ENCODE data around the gene NTRK2. TPM values are rescaled to one million over a fixed set of nuclear protein-coding genes. Genes with fewer than 3 reads are reported as not detected.
A peak's percentile ranks its signal among the peaks of the same experiment; 100 is the strongest.

The NTRK2 gene
- polyA plus RNA-seq (0.03 to 0.10 TPM (median 0.08 TPM) in 3 replicates), polyA minus RNA-seq (0.13 TPM in 2 of 3 replicates, not detected in the other)
- polyA plus RNA-seq (2011; ENCODE audit: low read depth) = 0.07 TPM
- 0.05 and 0.06 TPM in 2 replicates for polyA plus RNA-seq (2011; cell fraction: cytosol; rRNA removed)
- polyA plus RNA-seq (2011; cell fraction: nucleus; rRNA removed) = 0.11 and 0.15 TPM in 2 replicates
- polyA plus RNA-seq (2012; ENCODE audit: low replicate concordance) = 0.03 and 0.04 TPM in 2 replicates
- polyA minus RNA-seq (2011; cell fraction: cytosol; rRNA and poly(A)+ RNA removed) = not detected
- 0.11 and 0.39 TPM in 2 replicates for polyA minus RNA-seq (2011; cell fraction: nucleus; rRNA and poly(A)+ RNA removed)

DNA sequence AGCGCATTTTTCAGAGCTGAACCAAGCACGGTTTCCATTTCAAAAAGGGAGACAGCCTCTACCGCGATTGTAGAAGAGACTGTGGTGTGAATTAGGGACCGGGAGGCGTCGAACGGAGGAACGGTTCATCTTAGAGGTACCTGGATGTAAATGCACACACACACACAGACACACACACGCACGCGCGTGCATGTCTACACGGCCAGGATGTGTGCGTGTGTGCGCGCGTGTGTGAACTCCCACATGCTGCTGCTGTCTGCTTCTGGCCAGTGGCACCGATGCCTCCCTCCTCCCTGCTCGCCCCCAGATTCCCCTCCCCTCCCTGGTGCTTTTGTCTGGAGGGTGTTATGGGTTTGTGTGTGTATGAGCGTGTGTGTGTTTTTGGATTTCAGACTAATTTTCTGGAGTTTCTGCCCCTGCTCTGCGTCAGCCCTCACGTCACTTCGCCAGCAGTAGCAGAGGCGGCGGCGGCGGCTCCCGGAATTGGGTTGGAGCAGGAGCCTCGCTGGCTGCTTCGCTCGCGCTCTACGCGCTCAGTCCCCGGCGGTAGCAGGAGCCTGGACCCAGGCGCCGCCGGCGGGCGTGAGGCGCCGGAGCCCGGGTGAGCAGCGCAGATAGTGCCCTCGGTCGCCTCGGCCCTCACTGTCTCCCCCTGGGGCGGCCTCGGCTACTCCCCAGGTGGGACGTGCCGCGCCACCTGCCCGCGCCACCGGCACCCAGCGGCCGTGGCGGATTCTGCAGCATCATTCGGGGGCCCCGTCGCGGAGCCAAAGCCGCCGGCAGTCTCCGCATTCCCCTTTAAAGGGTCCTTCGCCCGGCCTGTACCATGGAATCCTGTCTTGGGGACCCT lies at the start of gene NTRK2:
Gene NTRK2 (plus strand): TSS at position 442 of the 850 bp plus-strand sequence. CDS start 1,020 bp downstream, outside the sequence.
- Histone ChIP-seq H3K4me1 (ENCODE audit: control insufficient read depth, extremely low read depth, insufficient read depth, low read length) (peaks cover 24% of the 10 kb centered on the region), H3K4me3 (ENCODE audit: control insufficient read depth in 2 of 3, extremely low read depth in 1 of 3, insufficient read depth in 2 of 3, low read depth in 1 of 3, low read length in 3 of 3) (peak within 1 kb of the TSS; percentile 26 to 74 (median 67)), H2AFZ (ENCODE audit: control insufficient read depth, low read length) (peak within 1 kb of the TSS; percentile 81), H4K20me1 (ENCODE audit: control insufficient read depth, extremely low read depth, insufficient read depth, low read length) (peaks cover 3% of the 10 kb centered on the region), H3K4me2 (ENCODE audit: control insufficient read depth, extremely low read depth, insufficient read depth, low read depth, low read length) (peak within 1 kb of the TSS; percentile 98), H3K9me3 (ENCODE audit: control insufficient read depth, low read depth, low read length) (peaks cover 3% of the 10 kb centered on the region), H3K36me3 (ENCODE audit: control insufficient read depth in 2 of 2, extremely low read depth in 1 of 2, insufficient read depth in 2 of 2, low read length in 2 of 2) (no peaks in the 10 kb centered on the region), H3K79me2 (ENCODE audit: control insufficient read depth, insufficient read depth, low read length) (no peaks in the 10 kb centered on the region), H3K9me1 (ENCODE audit: control insufficient read depth, extremely low read depth, insufficient read depth, low read length) (no peaks in the 10 kb centered on the region), H3K9ac (ENCODE audit: control insufficient read depth, extremely low read depth, insufficient read depth, low read length) (peak within 1 kb of the TSS; percentile 47), H3K27me3 (ENCODE audit: control insufficient read depth, extremely low read depth, insufficient read depth, low read length) (peaks cover 24% of the 10 kb centered on the region), H3K27ac (ENCODE audit: control insufficient read depth, insufficient read depth, low read length) (no peak within 1 kb of the TSS)
- FAIRE-seq (no peak), DNase-seq (ENCODE audit: low read depth, low spot score) (no peak)
- dilution Hi-C loops (cut with MboI; ENCODE audit: extremely low pct_ligation_motif_present, low sequenced_read_pairs) = no loop called here
- no peak for TF ChIP-seq EZH2 (IDR thresholded peaks at IDR 0.05; ENCODE audit: low read length)
- TF ChIP-seq, protein P1, sequence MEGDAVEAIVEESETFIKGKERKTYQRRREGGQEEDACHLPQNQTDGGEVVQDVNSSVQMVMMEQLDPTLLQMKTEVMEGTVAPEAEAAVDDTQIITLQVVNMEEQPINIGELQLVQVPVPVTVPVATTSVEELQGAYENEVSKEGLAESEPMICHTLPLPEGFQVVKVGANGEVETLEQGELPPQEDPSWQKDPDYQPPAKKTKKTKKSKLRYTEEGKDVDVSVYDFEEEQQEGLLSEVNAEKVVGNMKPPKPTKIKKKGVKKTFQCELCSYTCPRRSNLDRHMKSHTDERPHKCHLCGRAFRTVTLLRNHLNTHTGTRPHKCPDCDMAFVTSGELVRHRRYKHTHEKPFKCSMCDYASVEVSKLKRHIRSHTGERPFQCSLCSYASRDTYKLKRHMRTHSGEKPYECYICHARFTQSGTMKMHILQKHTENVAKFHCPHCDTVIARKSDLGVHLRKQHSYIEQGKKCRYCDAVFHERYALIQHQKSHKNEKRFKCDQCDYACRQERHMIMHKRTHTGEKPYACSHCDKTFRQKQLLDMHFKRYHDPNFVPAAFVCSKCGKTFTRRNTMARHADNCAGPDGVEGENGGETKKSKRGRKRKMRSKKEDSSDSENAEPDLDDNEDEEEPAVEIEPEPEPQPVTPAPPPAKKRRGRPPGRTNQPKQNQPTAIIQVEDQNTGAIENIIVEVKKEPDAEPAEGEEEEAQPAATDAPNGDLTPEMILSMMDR (optimal IDR thresholded peaks at IDR 0.05 in 1 of 3, IDR thresholded peaks at IDR 0.05 in 1 of 3, conservative IDR thresholded peaks at IDR 0.05 in 1 of 3; ENCODE audit: extremely low read depth in 1 of 3, insufficient read depth in 2 of 3, low read length in 3 of 3) = peak in 2 of 3 experiments; percentile 20 to 40

DNA sequence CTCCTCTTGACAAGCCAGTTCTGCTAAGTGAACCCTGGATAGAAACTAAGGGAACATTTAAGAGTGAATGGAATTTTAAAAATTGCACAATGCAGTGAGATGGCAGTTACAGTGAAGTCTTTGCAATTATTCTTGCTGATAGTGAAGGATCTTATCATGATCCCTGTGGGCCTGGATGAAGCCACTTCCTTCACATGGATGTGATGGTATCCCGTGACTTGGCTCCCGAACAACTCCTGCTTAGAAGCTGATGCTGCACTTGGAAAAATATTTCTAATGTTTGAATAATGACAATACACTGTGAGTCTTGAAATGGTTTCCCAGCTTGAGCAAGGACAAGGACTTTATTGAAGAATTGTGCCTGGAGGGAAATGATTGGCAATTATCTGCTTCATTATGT lies 49.2 kb upstream of the NTRK2 start:
- H3K4me2 ChIP-seq (ENCODE audit: control insufficient read depth, extremely low read depth, insufficient read depth, low read depth, low read length) = no peak overlapping the region
- H3K79me2 ChIP-seq (ENCODE audit: control insufficient read depth, insufficient read depth, low read length) = no peaks in the 10 kb centered on the region
- H3K9ac ChIP-seq (ENCODE audit: control insufficient read depth, extremely low read depth, insufficient read depth, low read length) = no peak overlapping the region
- no peak overlapping the region for H3K27ac ChIP-seq (ENCODE audit: control insufficient read depth, insufficient read depth, low read length)
- H3K9me3 ChIP-seq (ENCODE audit: control insufficient read depth, low read depth, low read length) = no peaks in the 10 kb centered on the region
- FAIRE-seq (no peak), DNase-seq (ENCODE audit: low read depth, low spot score) (no peak)
- no peaks in the 10 kb centered on the region for H4K20me1 ChIP-seq (ENCODE audit: control insufficient read depth, extremely low read depth, insufficient read depth, low read length)
- no peak overlapping the region for H3K4me3 ChIP-seq (ENCODE audit: control insufficient read depth in 2 of 3, extremely low read depth in 1 of 3, insufficient read depth in 2 of 3, low read depth in 1 of 3, low read length in 3 of 3)
- dilution Hi-C loops (cut with MboI; ENCODE audit: extremely low pct_ligation_motif_present, low sequenced_read_pairs) = no loop called here
- TF ChIP-seq, protein P1 (optimal IDR thresholded peaks at IDR 0.05 in 1 of 3, IDR thresholded peaks at IDR 0.05 in 1 of 3, conservative IDR thresholded peaks at IDR 0.05 in 1 of 3; ENCODE audit: extremely low read depth in 1 of 3, insufficient read depth in 2 of 3, low read length in 3 of 3) = no peak
- no peak for TF ChIP-seq EZH2 (IDR thresholded peaks at IDR 0.05; ENCODE audit: low read length)
- H3K36me3 ChIP-seq (ENCODE audit: control insufficient read depth in 2 of 2, extremely low read depth in 1 of 2, insufficient read depth in 2 of 2, low read length in 2 of 2) = no peaks in the 10 kb centered on the region
- H3K27me3 ChIP-seq (ENCODE audit: control insufficient read depth, extremely low read depth, insufficient read depth, low read length) = no peaks in the 10 kb centered on the region
- no peaks in the 10 kb centered on the region for H3K9me1 ChIP-seq (ENCODE audit: control insufficient read depth, extremely low read depth, insufficient read depth, low read length)
- H3K4me1 ChIP-seq (ENCODE audit: control insufficient read depth, extremely low read depth, insufficient read depth, low read length) = no peaks in the 10 kb centered on the region
- no peak overlapping the region for H2AFZ ChIP-seq (ENCODE audit: control insufficient read depth, low read length)
